ENCODE results near the gene CYP24A1.

DNA sequence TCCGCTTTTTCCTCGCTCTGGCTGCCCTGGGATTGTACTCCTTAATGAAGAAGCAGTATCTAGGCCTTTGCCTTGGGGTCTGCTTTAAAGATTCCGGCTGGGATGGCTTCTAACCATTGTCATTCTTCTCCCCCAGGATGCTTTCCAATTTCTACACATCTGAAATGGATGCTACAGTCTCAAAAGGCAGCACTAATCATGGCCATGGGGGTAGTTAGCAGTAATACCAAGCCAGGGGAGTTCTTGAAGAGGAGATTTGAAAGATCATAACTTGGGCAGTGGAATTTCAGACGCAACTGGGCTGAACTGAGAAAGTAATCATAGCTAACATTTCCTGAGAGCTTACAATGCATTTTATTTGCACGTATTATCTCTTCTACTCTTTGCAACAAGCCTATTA is 30.7 kb upstream of the CYP24A1 start:
- TF ChIP-seq, protein P1, sequence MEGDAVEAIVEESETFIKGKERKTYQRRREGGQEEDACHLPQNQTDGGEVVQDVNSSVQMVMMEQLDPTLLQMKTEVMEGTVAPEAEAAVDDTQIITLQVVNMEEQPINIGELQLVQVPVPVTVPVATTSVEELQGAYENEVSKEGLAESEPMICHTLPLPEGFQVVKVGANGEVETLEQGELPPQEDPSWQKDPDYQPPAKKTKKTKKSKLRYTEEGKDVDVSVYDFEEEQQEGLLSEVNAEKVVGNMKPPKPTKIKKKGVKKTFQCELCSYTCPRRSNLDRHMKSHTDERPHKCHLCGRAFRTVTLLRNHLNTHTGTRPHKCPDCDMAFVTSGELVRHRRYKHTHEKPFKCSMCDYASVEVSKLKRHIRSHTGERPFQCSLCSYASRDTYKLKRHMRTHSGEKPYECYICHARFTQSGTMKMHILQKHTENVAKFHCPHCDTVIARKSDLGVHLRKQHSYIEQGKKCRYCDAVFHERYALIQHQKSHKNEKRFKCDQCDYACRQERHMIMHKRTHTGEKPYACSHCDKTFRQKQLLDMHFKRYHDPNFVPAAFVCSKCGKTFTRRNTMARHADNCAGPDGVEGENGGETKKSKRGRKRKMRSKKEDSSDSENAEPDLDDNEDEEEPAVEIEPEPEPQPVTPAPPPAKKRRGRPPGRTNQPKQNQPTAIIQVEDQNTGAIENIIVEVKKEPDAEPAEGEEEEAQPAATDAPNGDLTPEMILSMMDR (IDR thresholded peaks at IDR 0.05), result no peak
- no peak for TF ChIP-seq POLR2A (IDR thresholded peaks at IDR 0.05)
